Measurements from ENCODE around the gene TACC3. TPM values are rescaled to one million over a fixed set of nuclear protein-coding genes. Genes with fewer than 3 reads are reported as not detected.
A peak's percentile ranks its signal among the peaks of the same experiment; 100 is the strongest.

TACC3 gene
- total and polyA plus RNA-seq, 2 of the 8 experiments (the other 6 are each of a cell fraction or from before 2014, with no cell fraction given), result 73.8 to 148 TPM

- Histone ChIP-seq H3K56ac (replicated peaks; ENCODE audit: insufficient read length, low read depth, low read length) (no peak overlapping the region), H2AFZ (ENCODE audit: low read length) (no peak overlapping the region), H2BK120ac (replicated peaks; ENCODE audit: low read depth, low read length) (no peak overlapping the region), H3K36me3 (ENCODE audit: control insufficient read depth in 2 of 4, insufficient read depth in 4 of 4, low read length in 3 of 4) (no peaks in the 10 kb centered on the region), H3K4me3 (ENCODE audit: extremely low read depth in 1 of 4, insufficient read depth in 2 of 4, low read depth in 3 of 4, low read length in 4 of 4) (no peak overlapping the region), H3K4me2 (ENCODE audit: insufficient read depth in 1 of 2, low read depth in 2 of 2, low read length in 2 of 2) (no peak overlapping the region), H3K79me1 (ENCODE audit: low read depth, low read length) (no peaks in the 10 kb centered on the region), H3K9me3 (ENCODE audit: insufficient read depth in 2 of 2, low read depth in 1 of 2, low read length in 1 of 2) (no peaks in the 10 kb centered on the region), H3K27me3 (replicated peaks in 1 of 4; ENCODE audit: control insufficient read depth in 3 of 4, extremely low read depth in 1 of 4, insufficient read depth in 3 of 4, low read length in 3 of 4) (peaks cover 0 to 3% (median 0%) of the 10 kb centered on the region in 4 experiments; a peak in 2 of 7 replicates), H2BK5ac (ENCODE audit: low read depth, low read length) (no peak overlapping the region), H3K23me2 (ENCODE audit: low read depth, low read length) (peaks cover 4% of the 10 kb centered on the region; the same call in 1 of the 2 replicates), H3K9ac (replicated peaks in 1 of 4; ENCODE audit: extremely low read depth in 1 of 4, low read depth in 3 of 4, low read length in 3 of 4) (no peak overlapping the region), H3K79me2 (ENCODE audit: control insufficient read depth in 1 of 2, insufficient read depth in 2 of 2, low read length in 2 of 2) (no peaks in the 10 kb centered on the region), H3K4ac (replicated peaks; ENCODE audit: insufficient read length, low read depth, low read length) (no peak overlapping the region), H4K91ac (replicated peaks; ENCODE audit: insufficient read length, low read length) (no peak overlapping the region), H4K8ac (ENCODE audit: extremely low read depth, insufficient read depth, low read length) (no peak overlapping the region), H3K14ac (ENCODE audit: insufficient read length) (no peak overlapping the region), H3K18ac (ENCODE audit: extremely low read depth, low read length) (no peak overlapping the region; the same call in 1 of the 2 replicates), H2BK20ac (ENCODE audit: low read length) (no peak overlapping the region), H2BK12ac (ENCODE audit: low read depth, low read length) (peak overlapping the region; percentile 84; the same call in 1 of the 2 replicates), H2AK5ac (ENCODE audit: low read depth, low read length) (no peak overlapping the region), H3K4me1 (replicated peaks in 1 of 4; ENCODE audit: control insufficient read depth in 3 of 4, insufficient read depth in 4 of 4, low read length in 3 of 4) (peaks cover 5 to 34% (median 24%) of the 10 kb centered on the region in 4 experiments), H3K27ac (ENCODE audit: low read depth, low read length) (no peak overlapping the region), H4K5ac (ENCODE audit: insufficient read length, low read depth, low read length) (no peak overlapping the region), H3K23ac (ENCODE audit: insufficient read length) (no peak overlapping the region), H2BK15ac (ENCODE audit: low read length) (no peak overlapping the region), H4K20me1 (replicated peaks in 1 of 2; ENCODE audit: control insufficient read depth in 1 of 2, insufficient read depth in 2 of 2, low read length in 2 of 2) (no peaks in the 10 kb centered on the region)
- ChIA-PET CTCF (ENCODE audit: partially characterized antibody) (interaction anchor here (0.6 to 71.2 kb wide), 3 partner anchors 0 to 649 kb away, joined by 3 to 2507 read pairs (median 2507); partner anchors contain the start of gene FGFR3), POLR2A (ENCODE audit: partially characterized antibody) (interaction anchor here (1.0 to 4.9 kb wide), 7 partner anchors 10 to 45 kb away, joined by 3 to 20 read pairs (median 4); partner anchors contain the start of gene FGFR3)
- FAIRE-seq (no peak), DNase-seq (ENCODE audit: low read depth in 1 of 2, low spot score in 2 of 2) (no peak)
- WGBS, 2 experiments (ENCODE audit: extremely low coverage in 1 of 2, insufficient coverage in 1 of 2, insufficient read length in 1 of 2, insufficient replicate concordance in 2 of 2, low coverage in 1 of 2, low lambda C conversion rate in 2 of 2, missing lambda C conversion rate in 1 of 2), result 85% methylated on average over 5 of the region's 9 CpGs; no CpG with 5 or more reads in 1 of the 2 experiments
- TF ChIP-seq RNF2 (IDR thresholded peaks at IDR 0.05; ENCODE audit: borderline replicate concordance, low read depth, low read length, missing control alignments, poor library complexity, severe bottlenecking), result no peak
- no peak for TF ChIP-seq CHD2 (IDR thresholded peaks at IDR 0.05; ENCODE audit: low read length)
- no peak for TF ChIP-seq TAF1 (IDR thresholded peaks at IDR 0.05; ENCODE audit: low read depth, low read length)
- TF ChIP-seq SIX5 (IDR thresholded peaks at IDR 0.05; ENCODE audit: low read depth, low read length), result no peak
- no peak for TF ChIP-seq CREB1 (IDR thresholded peaks at IDR 0.05)
- TF ChIP-seq RFX5 (IDR thresholded peaks at IDR 0.05; ENCODE audit: borderline replicate concordance, low read depth, low read length), result no peak
- TF ChIP-seq CEBPB (IDR thresholded peaks at IDR 0.05; ENCODE audit: low read depth, low read length), result no peak
- no peak for TF ChIP-seq HDAC6 (IDR thresholded peaks at IDR 0.05; ENCODE audit: low read depth, low read length)
- TF ChIP-seq SP1 (IDR thresholded peaks at IDR 0.05; ENCODE audit: low read depth, low read length), result no peak
- no peak for TF ChIP-seq BCL11A (IDR thresholded peaks at IDR 0.05; ENCODE audit: low read depth in 2 of 2, low read length in 2 of 2)
- no peak for TF ChIP-seq POLR2AphosphoS5 (IDR thresholded peaks at IDR 0.05; ENCODE audit: low read depth, low read length)
- TF ChIP-seq, protein P1, sequence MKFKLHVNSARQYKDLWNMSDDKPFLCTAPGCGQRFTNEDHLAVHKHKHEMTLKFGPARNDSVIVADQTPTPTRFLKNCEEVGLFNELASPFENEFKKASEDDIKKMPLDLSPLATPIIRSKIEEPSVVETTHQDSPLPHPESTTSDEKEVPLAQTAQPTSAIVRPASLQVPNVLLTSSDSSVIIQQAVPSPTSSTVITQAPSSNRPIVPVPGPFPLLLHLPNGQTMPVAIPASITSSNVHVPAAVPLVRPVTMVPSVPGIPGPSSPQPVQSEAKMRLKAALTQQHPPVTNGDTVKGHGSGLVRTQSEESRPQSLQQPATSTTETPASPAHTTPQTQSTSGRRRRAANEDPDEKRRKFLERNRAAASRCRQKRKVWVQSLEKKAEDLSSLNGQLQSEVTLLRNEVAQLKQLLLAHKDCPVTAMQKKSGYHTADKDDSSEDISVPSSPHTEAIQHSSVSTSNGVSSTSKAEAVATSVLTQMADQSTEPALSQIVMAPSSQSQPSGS (IDR thresholded peaks at IDR 0.05; ENCODE audit: low read length), result no peak
- no peak for TF ChIP-seq CBX8 (IDR thresholded peaks at IDR 0.05; ENCODE audit: borderline replicate concordance, low read depth, low read length)
These were observed 43.3 kb downstream of the TACC3 start for GRCh38 chr4:1764670-1765069.
